HFF-Myc (cell line): ENCODE results near the gene GRIN3B.

Source experiments
- DNase-seq: peaks from one replicate; pipeline ENCODE4 v3.0.0-alpha.2; 2011; ENCODE audit warnings: low read depth; ENCODE audit errors: extremely low read depth
- H3K4me3 ChIP-seq: replicated peaks from 2 replicates; pipeline ENCODE4 v1.5.1; 2011; ENCODE audit warnings: low read depth, mild to moderate bottlenecking, control low read depth, low read length
- CTCF ChIP-seq: IDR thresholded peaks from 2 replicates; pipeline ENCODE4 v1.5.1; 2012; ENCODE audit warnings: mild to moderate bottlenecking, low read depth, low read length, control low read depth; ENCODE audit errors: missing control alignments

GRIN3B gene

DNA sequence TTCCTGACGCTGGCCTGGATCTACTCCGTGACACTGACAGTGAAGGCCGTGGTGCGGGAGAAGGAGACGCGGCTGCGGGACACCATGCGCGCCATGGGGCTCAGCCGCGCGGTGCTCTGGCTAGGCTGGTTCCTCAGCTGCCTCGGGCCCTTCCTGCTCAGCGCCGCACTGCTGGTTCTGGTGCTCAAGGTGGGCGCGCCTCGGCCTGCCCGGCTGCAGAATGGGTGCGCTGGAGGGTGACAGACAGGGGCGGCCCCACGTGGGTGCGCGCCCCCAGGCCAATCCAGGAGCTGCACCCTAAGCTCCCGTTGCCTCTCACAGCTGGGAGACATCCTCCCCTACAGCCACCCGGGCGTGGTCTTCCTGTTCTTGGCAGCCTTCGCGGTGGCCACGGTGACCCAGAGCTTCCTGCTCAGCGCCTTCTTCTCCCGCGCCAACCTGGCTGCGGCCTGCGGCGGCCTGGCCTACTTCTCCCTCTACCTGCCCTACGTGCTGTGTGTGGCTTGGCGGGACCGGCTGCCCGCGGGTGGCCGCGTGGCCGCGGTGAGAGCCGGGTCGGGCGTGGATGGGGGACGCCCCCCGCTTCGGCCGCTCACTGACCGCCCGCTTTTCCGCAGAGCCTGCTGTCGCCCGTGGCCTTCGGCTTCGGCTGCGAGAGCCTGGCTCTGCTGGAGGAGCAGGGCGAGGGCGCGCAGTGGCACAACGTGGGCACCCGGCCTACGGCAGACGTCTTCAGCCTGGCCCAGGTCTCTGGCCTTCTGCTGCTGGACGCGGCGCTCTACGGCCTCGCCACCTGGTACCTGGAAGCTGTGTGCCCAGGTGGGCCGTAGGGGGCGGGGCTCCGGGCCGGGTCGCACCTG, 46.8 kb downstream of the GRIN3B start:
- no peak for DNase-seq
- TF ChIP-seq CTCF: no peak
- H3K4me3 ChIP-seq: no peak overlapping the region

GRCh38 chr19:1047696-1048147, 47.5 kb downstream of the GRIN3B start:
- H3K4me3 ChIP-seq: no peak overlapping the region
- no peak for DNase-seq
- no peak for TF ChIP-seq CTCF

- no peak for TF ChIP-seq CTCF
- no peak overlapping the region for H3K4me3 ChIP-seq
- no peak for DNase-seq
Observed at GRCh38 chr19:1049106-1049505, 48.9 kb downstream of the GRIN3B start.

- no peak for DNase-seq
- no peak overlapping the region for H3K4me3 ChIP-seq
- TF ChIP-seq CTCF: no peak
Observed at GRCh38 chr19:1049800-1050199, 49.6 kb downstream of the GRIN3B start.

DNA sequence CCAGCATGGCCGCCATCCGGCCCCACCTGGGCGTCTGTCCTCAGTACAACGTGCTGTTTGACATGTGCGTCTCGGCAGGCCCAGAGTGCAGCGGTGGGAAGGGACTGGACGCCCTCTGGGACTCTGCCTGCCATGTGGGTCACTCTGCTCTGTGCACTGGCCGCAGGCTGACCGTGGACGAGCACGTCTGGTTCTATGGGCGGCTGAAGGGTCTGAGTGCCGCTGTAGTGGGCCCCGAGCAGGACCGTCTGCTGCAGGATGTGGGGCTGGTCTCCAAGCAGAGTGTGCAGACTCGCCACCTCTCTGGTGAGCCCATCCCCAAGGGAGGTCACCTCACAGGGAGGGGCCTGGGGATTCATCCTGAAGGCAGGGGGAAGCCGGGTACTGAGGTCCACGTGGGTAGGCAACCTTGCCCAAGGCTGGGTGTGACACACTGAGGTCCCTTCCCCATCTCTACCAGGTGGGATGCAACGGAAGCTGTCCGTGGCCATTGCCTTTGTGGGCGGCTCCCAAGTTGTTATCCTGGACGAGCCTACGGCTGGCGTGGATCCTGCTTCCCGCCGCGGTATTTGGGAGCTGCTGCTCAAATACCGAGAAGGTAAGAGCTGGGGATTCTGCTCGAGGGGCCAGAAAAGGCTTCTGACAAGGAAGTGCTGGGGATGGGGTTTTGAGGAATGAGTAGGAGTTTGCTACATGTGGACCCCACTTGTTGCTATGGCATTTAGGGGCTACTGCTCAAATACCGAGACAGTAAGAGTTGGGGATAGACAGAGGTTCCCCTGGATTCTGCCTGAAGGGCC, 51.0 kb downstream of the GRIN3B start:
- H3K4me3 ChIP-seq: no peak overlapping the region
- TF ChIP-seq CTCF: no peak
- no peak for DNase-seq

- DNase-seq: no peak
- H3K4me3 ChIP-seq: no peak overlapping the region
- TF ChIP-seq CTCF: no peak
Observed at GRCh38 chr19:1051791-1052190, 51.6 kb downstream of the GRIN3B start.
